Measurements from ENCODE around the gene AMPD3. TPM values are rescaled to one million over a fixed set of nuclear protein-coding genes. Genes with fewer than 3 reads are reported as not detected.

The AMPD3 gene
- total and polyA plus RNA-seq, 2 donors (not counting 3 experiments of a cell fraction or from before 2014, with no cell fraction given), result 1.4 to 2.5 TPM

DNA sequence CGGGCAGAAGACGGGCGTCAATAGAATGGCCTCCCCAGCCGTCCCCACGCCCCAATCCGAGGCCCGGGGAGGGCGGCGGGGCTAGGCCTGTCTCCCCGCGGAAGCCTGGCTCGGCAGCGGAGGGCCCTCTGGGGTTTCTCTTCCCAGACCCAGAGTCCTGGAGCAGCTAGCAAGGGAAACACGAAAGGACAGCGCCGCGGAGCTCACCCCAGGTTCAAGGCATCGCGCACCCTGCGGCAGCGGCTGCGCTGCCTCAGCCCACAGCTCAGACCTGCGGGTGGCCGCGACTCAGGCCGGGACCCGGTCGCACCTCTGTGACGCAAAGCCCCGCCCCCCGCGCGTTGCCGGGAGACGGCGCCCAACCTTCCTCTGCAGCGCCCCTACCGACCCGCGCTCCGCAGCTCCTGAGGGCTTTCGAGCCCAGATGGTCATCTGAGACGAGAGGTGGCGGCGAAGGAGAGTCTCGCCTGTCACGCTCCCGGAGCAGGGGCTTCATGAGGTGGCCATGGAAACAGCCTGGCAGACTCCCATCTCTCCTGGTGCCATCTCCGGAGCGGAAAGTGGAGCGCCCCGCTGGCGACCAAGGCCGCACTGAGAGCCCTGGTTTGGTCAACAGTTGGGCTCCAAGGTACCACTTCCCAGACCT lies 86.0 kb downstream of the AMPD3 start, which contains the start of gene RNF141:
RNF141 (minus strand) TSS at position 273 of the 646 bp plus-strand sequence. CDS start 7,029 bp downstream, outside the sequence.
- Histone ChIP-seq H3K27me3 (ENCODE audit: control insufficient read depth in 2 of 2, insufficient read depth in 2 of 2, low read length in 2 of 2) (no peaks in the 10 kb centered on the region), H3K4me2 (ENCODE audit: insufficient read depth, low read length) (peak within 1 kb of the TSS; percentile 95)
- intact Hi-C loops (cut with micrococcal nuclease), result loop anchor here (1.0 to 5.0 kb wide), 5 partner anchors 17 to 879 kb away; partner anchors contain the start of gene SWAP70

More for the DNA sequence above, 86.0 kb downstream of the AMPD3 start, which contains the start of gene RNF141:
- H3K4me3 ChIP-seq (replicated peaks in 1 of 3; ENCODE audit: insufficient read depth in 1 of 3, low read depth in 1 of 3, low read length in 3 of 3), result peak within 1 kb of the TSS; percentile 37 to 83 (median 59)
- peak within 1 kb of the TSS; percentile 98 for H2AFZ ChIP-seq (ENCODE audit: low read depth, low read length)
- no peaks in the 10 kb centered on the region for H3K9me1 ChIP-seq (replicated peaks; ENCODE audit: control insufficient read depth, extremely low read depth, insufficient read depth, low read length)
- ChIA-PET POLR2A (interaction anchor here (0.6 to 1.6 kb wide), 5 partner anchors 15 to 268 kb away, joined by 3 to 6 read pairs (median 4); partner anchors contain the start of genes ADM and EIF4G2), CTCF (interaction anchor here (0.6 to 3.3 kb wide), 62 partner anchors 9 to 236 kb away, joined by 3 to 31 read pairs (median 5); partner anchors contain the start of genes ADM and LYVE1)
- H3K36me3 ChIP-seq (ENCODE audit: control insufficient read depth in 2 of 2, extremely low read depth in 1 of 2, insufficient read depth in 2 of 2, low read length in 2 of 2), result no peaks in the 10 kb centered on the region
- dilution Hi-C loops (cut with MboI; ENCODE audit: extremely low pct_ligation_motif_present, low sequenced_read_pairs), result no loop called here
- H4K20me1 ChIP-seq (replicated peaks; ENCODE audit: control insufficient read depth, extremely low read depth, insufficient read depth, low read length), result no peaks in the 10 kb centered on the region
- FAIRE-seq, result peak; percentile 91
- peak within 1 kb of the TSS; percentile 82 for H3K9ac ChIP-seq (replicated peaks; ENCODE audit: extremely low read depth, insufficient read depth, low read length)
- BruUV-seq (replicated peaks), result no TSS peak
- peak within 1 kb of the TSS; percentile 57 for H3K27ac ChIP-seq (ENCODE audit: insufficient read depth, low read depth, low read length)
- peaks cover 10% of the 10 kb centered on the region for H3K4me1 ChIP-seq (ENCODE audit: control insufficient read depth, extremely low read depth, insufficient read depth, low read length)
- peaks cover 16% of the 10 kb centered on the region for H3K79me2 ChIP-seq (ENCODE audit: control insufficient read depth, insufficient read depth, low read length)
- no peaks in the 10 kb centered on the region for H3K9me3 ChIP-seq (replicated peaks; ENCODE audit: control insufficient read depth, insufficient read depth, low read length)
- TF ChIP-seq, protein P1, sequence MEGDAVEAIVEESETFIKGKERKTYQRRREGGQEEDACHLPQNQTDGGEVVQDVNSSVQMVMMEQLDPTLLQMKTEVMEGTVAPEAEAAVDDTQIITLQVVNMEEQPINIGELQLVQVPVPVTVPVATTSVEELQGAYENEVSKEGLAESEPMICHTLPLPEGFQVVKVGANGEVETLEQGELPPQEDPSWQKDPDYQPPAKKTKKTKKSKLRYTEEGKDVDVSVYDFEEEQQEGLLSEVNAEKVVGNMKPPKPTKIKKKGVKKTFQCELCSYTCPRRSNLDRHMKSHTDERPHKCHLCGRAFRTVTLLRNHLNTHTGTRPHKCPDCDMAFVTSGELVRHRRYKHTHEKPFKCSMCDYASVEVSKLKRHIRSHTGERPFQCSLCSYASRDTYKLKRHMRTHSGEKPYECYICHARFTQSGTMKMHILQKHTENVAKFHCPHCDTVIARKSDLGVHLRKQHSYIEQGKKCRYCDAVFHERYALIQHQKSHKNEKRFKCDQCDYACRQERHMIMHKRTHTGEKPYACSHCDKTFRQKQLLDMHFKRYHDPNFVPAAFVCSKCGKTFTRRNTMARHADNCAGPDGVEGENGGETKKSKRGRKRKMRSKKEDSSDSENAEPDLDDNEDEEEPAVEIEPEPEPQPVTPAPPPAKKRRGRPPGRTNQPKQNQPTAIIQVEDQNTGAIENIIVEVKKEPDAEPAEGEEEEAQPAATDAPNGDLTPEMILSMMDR (IDR thresholded peaks at IDR 0.05; ENCODE audit: extremely low read depth in 1 of 2, insufficient read depth in 1 of 2, low read depth in 1 of 2, low read length in 2 of 2), result peak; percentile 87 to 93
- TF ChIP-seq EZH2 (IDR thresholded peaks at IDR 0.05; ENCODE audit: borderline replicate concordance, low read depth, low read length, severe bottlenecking) (no peak), FOS (IDR thresholded peaks at IDR 0.05; ENCODE audit: borderline replicate concordance, insufficient read depth, low read length) (no peak), POLR2AphosphoS5 (IDR thresholded peaks at IDR 0.05; ENCODE audit: insufficient read depth, low read depth, low read length) (peak; percentile 91), MYC (IDR thresholded peaks at IDR 0.05; ENCODE audit: low read depth, low read length) (no peak), JUN (IDR thresholded peaks at IDR 0.05; ENCODE audit: borderline replicate concordance, insufficient read depth, insufficient read length, low read depth) (no peak), POLR2A (IDR thresholded peaks at IDR 0.05; ENCODE audit: low read depth, low read length) (peak; percentile 94)
- DNase-seq (ENCODE audit: low read depth, low spot score), result peak; percentile 94

Data from endothelial cell of umbilical vein (primary cell).